Astrocyte (in vitro differentiated cells and primary cell): Measurements from ENCODE around the gene NAALADL1.

ENCODE experiments used
- CTCF ChIP-seq: IDR thresholded peaks from 2 replicates; pipeline ENCODE4 v1.5.1; 2011; ENCODE audit warnings: low read depth, mild to moderate bottlenecking, inconsistent platforms, low read length, moderate library complexity; ENCODE audit not compliant: insufficient read depth
- EZH2 ChIP-seq: IDR thresholded peaks from 2 replicates; pipeline ENCODE4 v1.6.1; 2012; ENCODE audit warnings: mild to moderate bottlenecking, low read length, inconsistent platforms; ENCODE audit not compliant: insufficient read depth

- TF ChIP-seq CTCF (no peak), EZH2 (no peak)
Measured at GRCh38 chr11:65069217-65069616, 10.9 kb upstream of the NAALADL1 start.
